GM19351 (cell line): ENCODE measurements around the gene SCOC.

Experiments
- ATAC-seq: cut with Tn5 transposase; IDR thresholded peaks from one replicate; pipeline ENCODE4 v1.9.1; 2021; ENCODE audit warnings: mild to moderate bottlenecking, moderate library complexity; ENCODE audit not compliant: unreplicated experiment

Gene SCOC

DNA sequence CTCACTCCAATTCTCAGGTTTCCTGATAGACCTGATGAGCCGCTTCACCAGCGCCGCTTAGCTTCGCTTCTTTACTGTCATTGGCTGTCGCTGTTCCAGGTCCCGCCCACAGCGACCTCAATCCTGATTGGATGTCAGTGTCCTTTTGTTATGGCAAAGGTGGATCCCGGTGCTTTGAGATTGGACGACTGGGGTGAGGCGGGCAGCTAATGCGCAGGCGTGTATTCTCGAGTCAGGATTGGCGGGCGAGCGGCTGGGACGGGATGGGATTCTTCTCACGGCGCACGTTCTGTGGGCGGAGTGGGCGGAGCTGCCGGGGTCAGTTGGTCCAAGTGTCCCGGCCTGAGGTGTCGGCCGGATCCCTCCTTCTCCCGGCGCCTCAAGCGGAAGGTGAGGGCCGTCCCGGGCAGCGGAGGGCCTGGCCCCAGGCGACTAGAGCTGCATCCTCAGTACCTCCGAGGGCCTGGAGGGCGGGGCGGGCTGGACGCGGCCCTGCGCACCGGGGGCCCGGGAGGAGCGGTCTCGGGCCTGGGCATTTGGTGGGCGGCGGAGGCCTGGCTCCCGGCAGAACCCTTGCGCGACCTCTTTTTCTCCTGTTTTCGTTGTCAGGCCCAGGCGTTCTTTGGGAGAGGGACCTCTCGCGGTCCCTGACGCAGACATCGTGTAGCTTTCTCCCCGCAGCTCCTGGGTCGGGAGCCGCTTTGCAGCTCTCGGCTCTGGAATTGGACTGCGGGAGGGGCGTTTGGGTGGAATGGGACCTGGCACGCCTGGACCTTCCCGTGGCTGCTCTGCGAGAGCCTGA lies at the start of gene SCOC:
Gene SCOC, plus strand, starts transcription at position 319 of the 802 bp plus-strand sequence. CDS start 5,525 bp downstream, outside the sequence.
- peak; percentile 87 for ATAC-seq

DNA sequence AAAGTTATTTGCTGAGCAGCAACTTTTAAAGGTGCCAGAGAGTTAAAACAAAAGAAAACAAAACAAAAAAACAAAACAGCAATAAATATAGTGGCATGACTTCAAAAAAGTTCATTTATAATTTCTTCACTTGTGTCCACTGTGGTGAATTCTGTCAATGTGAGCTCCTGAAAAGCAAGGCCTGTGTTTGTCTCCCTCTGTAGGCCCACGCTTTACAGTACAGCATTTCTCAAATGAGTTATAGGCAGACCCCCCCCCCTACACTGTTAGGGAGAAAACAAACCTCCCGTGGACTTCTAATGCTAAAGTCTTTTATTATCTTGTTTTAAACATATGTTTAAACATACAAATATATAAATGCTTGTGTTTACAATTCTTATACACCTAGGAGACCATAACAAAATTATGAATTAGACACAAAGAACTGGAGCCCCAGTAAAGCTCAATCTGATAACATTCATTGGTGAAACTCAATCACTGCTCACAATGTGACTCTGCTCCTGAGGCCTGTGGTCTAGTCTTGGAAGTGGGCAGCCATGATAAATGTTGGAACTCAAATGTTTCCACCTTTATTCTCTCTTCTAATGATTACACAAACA lies 47.0 kb upstream of the SCOC start:
- no peak for ATAC-seq

DNA sequence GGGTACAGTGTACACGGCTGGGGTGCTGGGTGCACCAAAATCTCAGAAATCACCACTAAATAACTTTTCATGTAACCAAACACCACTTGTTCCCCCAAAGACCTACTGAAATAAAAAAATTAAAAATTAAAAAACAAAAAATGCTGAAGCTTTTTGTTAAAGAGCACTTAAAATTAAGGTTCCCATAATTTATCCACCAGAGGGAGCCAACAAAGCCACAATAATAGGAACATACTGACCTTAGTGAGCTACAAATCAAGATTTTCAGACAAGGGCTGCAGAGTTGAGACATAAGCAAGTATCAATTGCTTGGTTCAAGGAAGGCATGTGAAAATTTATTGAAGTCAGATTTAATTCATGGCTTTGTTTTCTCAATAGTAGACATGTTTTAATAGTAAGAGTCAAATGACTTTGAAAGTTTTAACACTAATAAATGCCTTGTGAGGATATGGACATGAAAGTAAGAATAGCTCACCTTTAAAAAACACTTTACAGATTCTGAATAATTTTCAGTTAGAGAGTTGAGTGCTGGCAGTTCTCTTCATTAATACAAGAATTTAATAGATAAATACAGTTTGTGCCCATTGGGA lies 43.0 kb upstream of the SCOC start:
- ATAC-seq, result no peak

DNA sequence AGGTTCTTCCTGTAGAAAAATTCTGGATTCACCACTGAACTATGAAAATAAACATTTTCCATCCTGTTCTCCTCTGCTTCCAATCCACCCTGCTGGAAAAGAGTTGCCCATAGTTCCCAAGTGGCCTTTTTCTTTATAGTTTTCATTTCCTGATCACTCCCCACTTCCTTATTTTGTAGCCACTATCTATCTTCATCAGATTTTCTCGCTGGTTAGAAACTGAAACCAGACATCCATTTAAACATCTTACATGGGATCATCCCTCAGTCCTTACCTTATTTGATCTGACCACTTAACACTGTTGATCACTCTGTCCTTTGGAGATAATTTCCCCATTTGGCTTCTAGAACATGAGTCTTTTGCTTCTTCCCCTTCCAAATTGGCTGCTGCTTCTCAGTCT lies 42.2 kb upstream of the SCOC start:
- ATAC-seq, result no peak

DNA sequence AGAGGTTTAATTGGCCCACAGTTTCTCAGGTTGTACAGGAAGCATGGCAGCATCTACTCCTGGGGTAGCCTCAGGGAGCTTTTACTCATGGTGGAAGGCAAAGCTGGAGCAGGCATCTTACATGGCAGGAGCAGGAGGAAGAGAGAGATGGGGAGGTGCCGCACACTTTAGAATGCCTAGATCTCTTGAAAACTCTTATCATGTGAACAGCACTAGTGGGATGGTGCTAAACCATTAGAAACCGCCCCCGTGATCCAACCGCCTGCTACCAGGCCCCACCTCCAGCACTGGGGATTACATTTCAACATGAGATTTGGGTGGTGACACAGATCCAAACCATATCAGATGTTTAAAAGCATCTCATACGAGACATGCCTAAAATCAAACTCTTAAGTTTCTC lies 41.6 kb upstream of the SCOC start:
- ATAC-seq, result no peak

DNA sequence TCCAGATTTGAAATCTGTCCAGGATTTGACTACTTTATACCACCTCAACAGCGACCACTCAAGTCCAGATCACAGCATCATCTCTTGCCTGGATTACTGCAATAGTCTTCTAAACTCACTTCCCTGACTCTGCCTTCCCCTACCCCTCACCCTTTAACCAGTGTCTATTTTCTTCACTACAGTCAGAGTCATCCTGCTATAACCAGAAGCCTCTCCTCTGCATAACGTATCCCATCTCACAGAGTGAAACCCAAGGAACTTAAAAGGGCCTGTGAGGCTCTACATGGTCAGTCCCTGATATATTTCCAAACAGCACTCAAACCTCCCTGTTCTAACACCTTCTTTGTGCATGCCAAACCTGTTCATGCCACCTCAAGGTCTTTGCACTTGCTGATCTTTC lies 40.7 kb upstream of the SCOC start:
- ATAC-seq, result no peak

DNA sequence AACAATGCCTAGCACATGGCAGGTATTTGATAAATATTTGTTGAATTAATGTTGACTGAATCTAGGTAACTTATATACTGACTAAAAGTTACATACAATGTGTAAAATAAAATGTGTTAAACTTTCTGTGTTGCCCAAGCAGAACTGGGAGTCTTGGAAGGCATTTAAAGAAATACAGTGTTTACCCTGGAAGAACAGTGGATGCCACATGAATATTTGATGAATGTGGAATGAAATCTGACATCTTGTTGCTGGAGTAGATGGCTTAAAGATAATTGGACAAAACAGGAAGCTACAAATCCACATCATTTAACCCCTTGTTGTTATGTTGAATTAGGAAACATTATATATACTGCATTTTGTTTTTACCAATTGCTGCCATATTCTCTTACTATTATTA lies 39.9 kb upstream of the SCOC start:
- ATAC-seq, result no peak

DNA sequence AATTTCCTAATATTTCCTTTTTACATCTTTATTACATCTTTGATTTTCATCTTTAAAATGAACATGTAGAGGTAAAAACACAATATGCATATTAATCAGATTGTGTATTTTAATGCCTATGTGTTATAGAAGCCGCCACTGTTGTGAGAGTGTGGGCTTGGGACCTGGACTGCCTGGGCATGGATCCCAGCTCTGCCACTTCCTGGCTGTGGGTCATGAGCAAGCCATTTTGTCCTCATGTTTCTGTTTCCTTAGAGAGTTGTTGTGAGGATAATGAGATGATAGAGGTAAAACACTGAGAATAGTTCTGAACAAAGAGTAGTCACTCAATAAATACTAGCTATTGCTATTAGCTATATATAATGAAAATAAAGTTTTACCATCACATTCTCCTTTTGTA lies 38.4 kb upstream of the SCOC start:
- no peak for ATAC-seq

DNA sequence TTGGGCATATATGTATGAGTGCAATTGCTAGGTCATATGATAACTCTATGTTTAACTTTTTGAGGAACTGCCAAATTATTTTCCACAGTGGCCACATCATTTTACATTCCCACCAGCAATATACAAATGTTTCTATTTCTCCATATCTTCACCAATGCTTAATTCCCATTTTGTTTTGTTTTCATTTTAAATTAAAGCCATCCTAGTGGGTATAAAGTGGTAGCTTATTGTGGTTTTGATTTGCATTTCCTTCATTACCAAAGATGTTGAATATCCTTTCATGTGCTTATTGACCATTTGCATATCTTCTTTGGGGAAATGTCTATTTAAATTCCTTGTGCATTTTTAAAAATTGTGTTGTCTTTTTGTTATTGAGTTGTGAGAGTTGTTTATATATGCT lies 36.7 kb upstream of the SCOC start:
- no peak for ATAC-seq

DNA sequence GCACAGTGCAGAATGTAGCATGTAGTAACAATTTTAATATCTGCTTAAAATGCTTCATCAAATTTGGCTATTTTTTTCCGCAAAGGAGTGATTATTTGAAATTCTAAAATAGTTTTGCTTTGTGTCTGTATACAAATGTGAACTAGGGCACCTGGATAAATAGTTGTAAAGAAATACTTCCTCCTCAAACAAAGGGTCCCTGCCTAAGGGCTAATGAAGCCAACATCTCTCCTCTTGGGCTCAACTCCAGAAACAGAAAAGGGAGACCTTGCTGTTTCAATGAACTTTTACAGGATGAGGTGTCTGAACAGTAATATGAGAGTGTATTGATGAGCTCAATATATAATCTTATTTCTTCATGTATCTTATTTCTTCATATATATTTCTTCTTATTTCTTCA lies 30.8 kb upstream of the SCOC start:
- ATAC-seq, result no peak

DNA sequence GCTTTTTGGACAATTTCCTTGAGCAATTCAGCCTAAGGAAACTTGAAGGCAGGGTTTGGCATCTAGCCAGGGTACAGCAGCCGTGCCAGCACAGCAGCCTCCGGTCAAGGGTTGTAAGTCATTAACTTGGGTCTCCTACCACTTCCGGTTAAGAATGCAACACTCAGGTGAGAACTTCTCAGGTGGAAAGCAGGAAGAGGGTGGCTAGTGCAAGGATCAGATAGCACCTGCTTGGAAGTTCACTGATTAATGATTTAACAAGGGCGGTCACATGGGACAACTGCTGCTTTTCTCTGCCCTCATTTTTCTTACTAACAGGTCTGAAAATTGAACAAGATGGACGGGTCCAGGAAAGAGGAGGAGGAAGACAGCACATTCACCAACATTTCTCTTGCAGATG lies 30.1 kb upstream of the SCOC start:
- ATAC-seq, result no peak

DNA sequence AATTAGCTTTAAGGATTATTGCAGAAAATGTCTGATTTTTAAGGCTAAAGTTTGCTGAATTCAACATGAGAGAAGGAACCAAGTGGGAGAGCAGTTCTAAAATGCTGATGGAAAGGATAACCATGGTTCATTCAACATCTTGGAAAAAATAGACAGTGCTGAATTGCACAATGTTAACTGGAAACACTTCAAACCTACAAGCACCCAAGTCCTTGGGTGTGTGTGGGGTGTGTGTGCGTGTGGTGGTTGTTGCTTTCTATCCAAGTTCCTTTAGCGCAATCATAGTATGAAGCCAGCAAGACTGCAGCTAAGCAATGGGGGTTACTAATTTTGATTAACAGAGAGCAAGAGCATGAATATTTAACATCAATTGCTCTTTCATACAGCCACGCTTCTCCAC lies 29.3 kb upstream of the SCOC start:
- ATAC-seq, result no peak

DNA sequence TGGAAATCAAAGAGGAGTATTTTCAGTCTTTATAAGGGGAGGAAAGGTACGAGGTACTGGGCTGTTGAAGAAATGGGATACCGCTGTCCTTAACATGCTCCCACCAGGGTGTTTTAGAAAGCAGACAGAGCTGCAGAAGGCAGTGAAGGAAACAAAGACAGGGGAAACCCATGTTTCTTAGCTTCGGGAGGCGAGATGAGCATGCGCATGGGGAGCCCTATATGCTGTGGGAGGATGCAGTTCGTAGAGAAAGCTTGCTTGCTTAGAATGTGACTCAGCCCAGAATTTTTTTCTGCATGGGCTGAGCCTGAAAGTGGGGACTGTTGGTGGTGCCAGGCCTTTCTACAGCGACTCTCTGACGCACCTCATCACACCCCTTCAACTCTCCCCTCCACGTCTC lies 28.8 kb upstream of the SCOC start:
- no peak for ATAC-seq

DNA sequence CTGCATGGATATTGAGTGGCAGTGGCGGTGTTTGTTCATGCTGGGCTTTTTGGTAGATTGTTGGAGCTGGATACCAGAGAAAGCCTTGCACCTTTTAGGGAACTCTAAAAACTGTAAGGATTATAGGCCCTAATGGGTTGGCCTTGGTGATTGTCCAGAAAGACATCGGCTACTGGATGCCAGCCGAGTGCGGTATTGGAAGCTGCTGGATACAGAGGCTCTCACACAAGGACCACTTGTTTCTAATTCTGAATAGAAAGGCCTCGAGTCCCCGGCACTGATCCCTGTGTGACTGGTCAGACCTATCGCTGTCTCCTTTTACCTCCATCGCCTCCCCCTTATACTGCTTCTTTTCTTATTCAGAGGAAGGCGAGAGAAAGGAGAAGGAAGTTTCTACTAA lies 27.3 kb upstream of the SCOC start:
- no peak for ATAC-seq

DNA sequence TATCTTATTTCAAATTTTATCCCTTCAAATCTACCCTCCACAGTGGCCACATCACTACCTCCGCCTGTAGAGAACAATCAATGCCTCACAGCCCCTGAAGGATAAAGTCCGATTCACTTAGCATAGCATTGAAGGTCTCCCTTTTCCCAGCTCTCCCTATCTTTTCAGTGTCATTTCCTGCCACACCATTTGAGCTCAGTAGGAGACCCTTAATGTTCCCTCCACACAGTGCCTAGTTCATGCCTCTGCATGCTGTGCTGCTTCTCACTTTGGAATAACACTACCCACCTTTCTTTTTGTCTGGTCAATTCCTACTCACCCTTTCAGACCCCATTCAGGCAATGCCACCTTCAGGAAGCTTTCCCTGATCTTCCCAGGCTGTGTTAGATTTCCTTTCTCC lies 23.6 kb upstream of the SCOC start:
- ATAC-seq, result no peak

DNA sequence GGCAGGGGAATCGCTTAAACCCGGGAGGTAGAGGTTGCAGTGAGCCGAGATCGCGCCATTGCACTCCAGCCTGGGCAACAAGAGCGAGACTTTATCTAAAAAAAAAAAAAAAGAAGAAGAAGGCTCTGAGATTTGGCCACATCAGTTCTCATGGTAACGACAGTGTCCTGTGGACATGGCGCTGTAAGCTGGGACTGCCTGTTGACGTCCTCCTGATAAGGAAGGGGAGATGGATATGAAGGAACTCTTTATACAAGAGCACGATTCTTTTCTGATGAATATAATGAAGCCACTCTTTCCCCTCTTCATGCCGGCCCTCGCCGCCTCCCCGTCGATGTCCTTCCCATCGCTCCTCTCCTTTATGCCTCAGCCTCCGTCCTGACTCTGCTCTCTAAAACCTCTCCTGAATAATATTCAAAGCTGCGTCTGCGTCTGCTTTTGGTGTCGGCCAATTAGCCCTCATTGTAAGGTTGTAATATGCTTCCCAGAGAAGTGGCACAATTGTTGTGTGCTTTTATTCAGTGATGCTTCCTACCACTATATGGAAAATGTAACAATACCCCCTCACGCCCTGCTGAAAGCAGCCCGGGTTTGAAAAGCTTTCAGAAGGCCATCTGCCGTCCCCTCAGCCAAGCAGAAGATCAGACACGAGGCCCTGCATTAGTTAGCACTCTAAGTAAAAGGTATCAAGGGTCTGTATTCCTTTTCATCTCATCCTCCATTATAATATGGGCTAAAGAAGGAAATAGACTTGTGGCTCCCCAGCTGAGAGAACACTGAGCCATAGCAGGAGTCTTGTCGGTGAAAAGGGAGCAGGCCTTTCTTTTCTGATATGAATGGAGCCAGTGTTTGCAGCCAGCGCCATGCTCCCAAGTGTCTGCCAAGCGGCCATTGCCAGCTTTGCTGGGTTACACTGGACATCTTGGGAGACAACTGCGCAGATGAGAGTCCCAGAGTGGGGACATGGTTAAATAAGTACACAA lies 22.1 kb upstream of the SCOC start:
- ATAC-seq, result no peak

DNA sequence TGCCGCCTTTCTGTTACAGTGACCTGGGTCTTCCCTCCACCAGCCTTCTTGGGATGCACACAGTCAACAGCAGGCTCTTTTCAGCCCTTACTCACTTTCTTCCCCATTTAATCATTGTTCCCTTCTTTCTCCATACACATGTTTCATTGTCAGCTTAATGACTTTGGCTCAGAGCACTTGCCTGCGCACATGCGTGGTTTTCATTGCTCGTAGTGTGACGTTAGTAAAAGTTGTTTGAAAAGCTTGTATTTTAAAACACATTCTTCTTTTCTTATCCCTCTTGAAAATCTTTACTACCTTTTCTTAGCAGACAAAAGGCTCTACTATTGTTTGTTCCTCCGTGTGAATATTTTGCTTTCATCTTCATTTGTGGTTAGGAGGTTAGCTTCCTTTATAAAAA lies 19.7 kb upstream of the SCOC start:
- ATAC-seq, result no peak

DNA sequence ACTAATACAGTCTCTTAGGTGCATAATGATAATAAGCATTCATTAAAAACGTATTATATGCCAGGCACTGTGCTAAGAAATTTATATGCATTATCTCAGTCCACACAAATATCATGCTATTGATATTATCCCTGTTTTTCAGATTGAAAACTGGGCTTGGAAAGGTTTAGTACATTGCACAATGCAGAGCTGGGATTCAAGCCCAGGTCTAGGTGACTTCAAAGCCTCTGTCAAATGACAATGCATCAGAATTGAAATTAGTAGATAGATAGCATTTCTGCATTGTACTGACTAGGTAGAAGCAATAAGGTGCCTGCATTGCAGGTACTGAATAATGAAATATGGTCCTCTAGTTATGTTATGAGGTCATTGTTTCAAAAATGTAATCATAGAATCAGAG lies 18.2 kb upstream of the SCOC start:
- no peak for ATAC-seq

DNA sequence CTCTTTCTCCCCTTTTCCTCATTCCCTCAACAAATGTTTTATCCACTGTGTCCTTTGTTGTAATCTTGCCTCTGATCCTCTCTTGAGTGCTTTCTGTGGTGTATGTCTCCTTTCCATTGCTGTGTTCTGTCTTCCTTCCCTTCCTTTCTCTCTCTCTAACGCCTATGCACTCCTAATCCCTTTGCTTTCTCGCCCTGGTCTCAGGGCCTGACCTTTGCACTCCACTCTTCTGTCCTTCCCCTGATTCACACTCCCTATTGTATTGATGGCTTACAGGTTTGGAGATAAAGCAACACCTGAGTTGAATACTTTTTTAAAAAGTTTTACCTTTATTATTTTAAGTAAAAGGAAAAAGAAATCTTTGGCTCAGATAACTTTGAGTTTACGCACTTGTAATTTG lies 15.6 kb upstream of the SCOC start:
- ATAC-seq, result no peak

DNA sequence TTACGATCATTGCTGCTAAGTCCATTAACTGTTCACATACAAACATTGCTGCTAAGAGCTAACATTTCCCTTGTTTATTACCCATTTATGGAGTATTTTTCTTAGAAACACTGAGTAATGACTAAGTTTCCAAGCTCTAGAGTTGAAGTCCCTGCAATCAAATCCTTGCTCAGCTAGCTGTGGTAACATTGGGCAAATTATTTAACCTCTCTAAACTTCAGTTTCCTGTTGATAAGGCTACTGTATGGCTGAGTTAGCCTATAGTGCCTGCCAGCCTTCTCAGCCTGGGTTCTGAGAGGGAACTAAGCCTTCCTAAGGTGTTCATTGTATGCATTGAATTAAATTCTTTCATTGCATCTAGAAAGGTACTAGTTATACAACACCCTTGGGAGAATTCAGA lies 15.2 kb upstream of the SCOC start:
- ATAC-seq, result no peak
